GM21367 (cell line): ENCODE data around the gene OTP.

Experiments
- ATAC-seq: cut with Tn5 transposase; IDR thresholded peaks from one replicate; pipeline ENCODE4 v1.9.1; 2021; ENCODE audit not compliant: unreplicated experiment

The OTP gene

GRCh38 chr5:77637998-77638762, at the start of gene OTP:
OTP (minus strand) TSS chr5:77638713; CDS start chr5:77638549, 164 bp downstream.
- no peak for ATAC-seq

GRCh38 chr5:77683171-77683732, 44.7 kb upstream of the OTP start:
- no peak for ATAC-seq

GRCh38 chr5:77670526-77670925, 32.0 kb upstream of the OTP start:
- ATAC-seq = no peak

- ATAC-seq = no peak
Observed at GRCh38 chr5:77669677-77670076, 31.2 kb upstream of the OTP start.

- ATAC-seq = no peak
Observed at GRCh38 chr5:77663090-77663863, 24.8 kb upstream of the OTP start.

- no peak for ATAC-seq
Observed at GRCh38 chr5:77662635-77663034, 24.1 kb upstream of the OTP start.

- no peak for ATAC-seq
Observed at GRCh38 chr5:77658662-77659061, 20.1 kb upstream of the OTP start.

- ATAC-seq = no peak
Observed at GRCh38 chr5:77651343-77651742, 12.8 kb upstream of the OTP start.

- no peak for ATAC-seq
Observed at GRCh38 chr5:77650686-77651085, 12.2 kb upstream of the OTP start.

GRCh38 chr5:77649776-77650175, 11.3 kb upstream of the OTP start:
- ATAC-seq = no peak

- no peak for ATAC-seq
Observed at GRCh38 chr5:77645995-77646639, 7.6 kb upstream of the OTP start.

GRCh38 chr5:77645158-77645994, 6.9 kb upstream of the OTP start:
- ATAC-seq = no peak

GRCh38 chr5:77644371-77645157, 6.1 kb upstream of the OTP start:
- no peak for ATAC-seq

GRCh38 chr5:77643654-77644370, 5.3 kb upstream of the OTP start:
- ATAC-seq = no peak

GRCh38 chr5:77642738-77643653, 4.5 kb upstream of the OTP start:
- ATAC-seq = no peak

GRCh38 chr5:77641963-77642737, 3.6 kb upstream of the OTP start:
- no peak for ATAC-seq

GRCh38 chr5:77641397-77641943, 3.0 kb upstream of the OTP start:
- no peak for ATAC-seq
